LNCAP (cell line): ENCODE data around the gene GAA.

ENCODE experiments used
- CTCF ChIP-seq: fragments of 450-650 bp; IDR thresholded peaks from 2 replicates; pipeline ENCODE4 v1.5.1; 2017; ENCODE audit warnings: mild to moderate bottlenecking

GAA gene

GRCh38 chr17:80071116-80071841, 30.1 kb upstream of the GAA start:
- TF ChIP-seq CTCF: no peak

- TF ChIP-seq CTCF: no peak
These were observed 29.0 kb upstream of the GAA start for GRCh38 chr17:80072410-80072809.

- TF ChIP-seq CTCF: no peak
These were observed 21.3 kb upstream of the GAA start for GRCh38 chr17:80080081-80080480.

GRCh38 chr17:80081596-80081995, 19.8 kb upstream of the GAA start:
- no peak for TF ChIP-seq CTCF

- peak; percentile 84 for TF ChIP-seq CTCF
These were observed 18.8 kb upstream of the GAA start for GRCh38 chr17:80082403-80083135.

- TF ChIP-seq CTCF: no peak
These were observed 18.2 kb upstream of the GAA start for GRCh38 chr17:80083136-80083661.

- TF ChIP-seq CTCF: no peak
These were observed 16.6 kb upstream of the GAA start for GRCh38 chr17:80084773-80085172.
